ENCODE results near the gene NEU4.
A peak's percentile ranks its signal among the peaks of the same experiment; 100 is the strongest.

Gene NEU4

DNA sequence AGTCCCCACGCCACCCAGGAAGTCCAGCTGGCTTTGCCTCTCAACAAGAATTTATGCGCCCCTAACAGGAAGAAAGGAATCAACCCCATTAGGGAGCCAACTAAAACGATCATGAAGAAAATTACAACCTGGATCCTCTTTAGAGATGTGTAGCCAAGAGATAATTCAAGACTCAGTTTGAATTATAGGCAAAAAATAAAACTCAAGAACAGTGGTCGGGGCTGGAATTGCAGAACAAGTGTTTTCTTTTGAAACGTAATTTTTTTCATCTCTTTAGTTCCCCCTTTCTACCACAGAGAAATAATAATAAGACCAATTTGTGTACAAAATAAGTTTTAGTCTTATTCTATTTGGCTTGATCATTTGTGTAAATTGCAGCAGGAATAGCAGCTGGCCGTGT is 27.3 kb downstream of the NEU4 start:
- DNase-seq: no peak

DNA sequence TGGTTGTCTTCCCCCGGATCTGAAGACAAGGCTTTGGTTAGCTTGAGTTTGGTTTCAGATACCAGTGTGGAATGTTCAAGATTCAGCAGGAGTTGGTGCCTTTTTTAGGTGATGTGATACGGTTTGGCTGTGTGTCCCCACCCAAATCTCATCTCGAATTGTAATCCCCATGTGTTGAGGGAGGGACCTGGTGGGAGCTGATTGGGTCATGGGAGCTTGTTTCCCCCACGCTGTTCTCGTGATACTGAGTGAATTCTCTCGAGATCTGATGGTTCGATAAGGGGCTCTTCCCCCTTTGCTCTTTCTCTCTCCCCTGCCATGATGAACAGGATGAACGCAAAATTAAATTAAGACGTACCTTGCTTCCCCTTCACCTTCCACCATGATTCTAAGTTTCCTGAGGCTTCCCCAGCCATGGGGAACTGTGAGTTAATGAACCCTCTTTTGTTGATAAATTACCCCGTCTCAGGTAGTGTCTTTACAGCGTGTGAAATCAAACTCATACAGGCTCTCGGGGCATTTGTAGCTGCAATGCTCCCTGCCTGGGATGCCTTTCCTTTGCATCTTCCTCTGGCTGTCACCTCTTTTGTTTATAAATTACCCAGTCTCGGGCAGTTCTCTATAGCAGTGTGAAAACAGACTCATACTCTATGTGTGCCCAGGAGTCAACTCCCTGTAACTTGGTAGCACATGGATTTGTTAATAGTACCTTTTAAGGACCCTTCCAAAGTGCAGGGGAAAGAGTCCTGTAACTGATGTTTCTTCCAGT is 28.4 kb downstream of the NEU4 start:
- no peak for DNase-seq

DNA sequence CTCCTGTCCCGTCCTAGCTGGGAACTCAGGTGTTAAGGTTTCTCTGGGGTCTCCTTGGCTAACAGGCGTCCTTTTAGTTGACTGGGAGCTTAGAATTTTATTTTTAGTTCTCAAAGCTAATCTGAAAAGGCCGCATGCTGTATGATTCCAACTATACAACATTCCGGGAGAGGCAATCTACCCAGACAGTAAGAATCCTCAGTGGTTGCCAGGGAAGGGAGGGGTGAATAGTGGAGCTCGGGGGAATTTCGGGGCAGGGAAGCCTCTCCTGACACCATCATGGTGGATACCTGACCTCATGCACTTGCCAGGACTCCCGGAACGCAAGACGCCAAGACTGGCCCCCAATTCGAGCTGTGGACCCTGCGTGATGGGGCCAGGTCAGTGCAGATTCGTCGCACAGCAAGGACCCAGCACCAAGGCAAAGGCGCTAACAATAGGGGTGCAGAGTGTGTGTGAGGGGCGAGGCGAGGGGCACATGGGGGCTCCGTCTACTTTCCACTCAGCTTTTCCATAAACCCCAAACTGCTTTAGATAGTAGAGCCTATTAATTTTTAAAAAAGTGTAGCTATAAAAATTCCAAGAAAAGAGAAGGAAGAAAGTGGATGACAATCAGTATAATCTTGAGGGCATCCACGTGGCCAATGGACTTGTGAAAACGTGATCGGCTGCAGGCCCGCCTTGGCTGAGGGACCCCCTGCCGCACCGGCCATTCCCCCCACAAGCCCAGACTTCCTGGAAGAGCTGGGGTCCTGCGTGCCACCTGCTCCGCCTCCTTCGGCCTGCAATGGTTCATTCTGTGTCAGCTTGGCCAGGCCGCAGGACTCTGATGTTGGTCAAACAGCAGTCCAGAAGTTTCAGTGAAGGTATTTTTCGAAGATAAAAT is 32.4 kb downstream of the NEU4 start:
- no peak for DNase-seq

DNA sequence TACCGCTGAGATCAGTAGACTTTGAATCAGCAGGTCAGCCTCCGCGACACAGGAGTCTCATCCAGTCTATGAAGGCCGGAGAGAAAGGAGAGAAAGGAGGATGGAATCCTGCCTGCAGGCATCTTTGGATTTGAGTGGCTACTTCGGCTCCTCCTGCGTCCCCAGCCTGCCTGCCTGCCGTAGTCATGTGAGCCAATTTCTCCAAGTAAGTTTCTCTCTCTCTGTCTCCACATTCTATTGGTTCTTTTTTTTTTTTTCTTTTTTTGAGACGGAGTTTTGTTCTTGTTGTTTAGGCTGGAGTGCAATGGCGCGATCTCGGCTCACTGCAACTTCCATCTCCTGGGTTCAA is 33.0 kb downstream of the NEU4 start:
- DNase-seq: no peak

DNA sequence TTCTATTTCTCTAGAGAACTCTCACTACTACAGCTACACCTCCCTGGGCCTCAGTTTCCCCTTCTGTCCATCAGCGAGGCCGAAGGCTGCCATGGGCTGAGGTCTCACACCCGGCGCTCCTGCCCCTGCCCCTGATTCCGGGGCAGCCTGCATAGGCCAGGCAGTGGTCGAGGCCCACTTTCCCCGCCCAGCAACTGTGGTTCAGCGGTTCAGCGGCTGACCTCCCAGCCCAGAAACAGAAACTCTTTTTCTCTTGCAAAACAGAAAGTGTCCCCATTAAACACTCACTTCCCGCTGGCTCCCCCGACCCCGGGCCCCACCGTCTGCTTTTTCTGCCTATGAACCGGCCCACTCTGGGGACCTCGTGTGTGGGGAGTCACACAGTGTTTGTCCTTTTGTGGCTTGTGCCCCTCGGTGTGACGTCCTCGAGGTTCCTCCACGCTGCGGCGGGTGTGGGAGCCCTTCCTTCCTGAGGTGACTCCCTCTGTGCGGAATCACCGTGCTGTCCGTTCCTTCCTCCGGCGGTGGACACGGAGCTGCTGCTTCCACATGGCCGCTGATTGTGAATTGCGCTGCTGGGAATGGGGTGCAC is 33.7 kb downstream of the NEU4 start:
- DNase-seq: no peak

DNA sequence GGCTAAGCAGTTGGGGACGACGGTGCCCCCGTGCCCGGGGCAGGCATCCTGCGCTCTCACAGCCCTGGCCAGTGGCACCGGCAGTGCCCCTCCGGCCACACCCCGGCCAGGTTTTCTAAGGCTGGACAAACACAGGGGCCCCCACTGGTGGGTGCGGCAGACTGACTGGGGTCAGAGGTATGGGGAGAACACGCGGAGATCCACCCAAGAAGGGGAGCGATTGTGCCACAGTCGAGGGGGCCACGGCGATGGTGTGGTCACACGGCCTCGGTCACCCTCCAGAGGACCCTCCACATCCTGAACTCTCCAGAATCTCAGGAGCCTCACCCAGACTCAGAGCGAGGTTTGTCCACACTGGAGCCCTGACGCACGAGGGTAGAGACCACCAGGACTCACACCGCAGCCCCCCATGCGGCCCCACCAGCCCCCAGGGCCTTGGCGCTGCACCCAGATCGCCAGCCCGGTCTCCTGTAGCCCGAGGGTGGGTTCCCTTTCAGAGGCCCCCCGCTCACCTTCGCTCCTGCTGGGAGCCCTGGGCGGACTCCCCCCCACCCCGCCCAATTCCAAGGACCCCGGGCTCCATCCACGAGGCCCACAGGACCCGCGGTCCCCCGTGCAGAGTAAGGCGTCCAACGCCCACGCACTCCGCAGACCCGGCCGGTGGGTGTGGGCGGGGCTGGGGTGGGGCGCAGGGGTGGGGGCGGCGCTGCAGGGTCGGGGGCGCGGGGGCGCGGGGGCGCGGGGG is 34.5 kb downstream of the NEU4 start:
- DNase-seq: no peak

DNA sequence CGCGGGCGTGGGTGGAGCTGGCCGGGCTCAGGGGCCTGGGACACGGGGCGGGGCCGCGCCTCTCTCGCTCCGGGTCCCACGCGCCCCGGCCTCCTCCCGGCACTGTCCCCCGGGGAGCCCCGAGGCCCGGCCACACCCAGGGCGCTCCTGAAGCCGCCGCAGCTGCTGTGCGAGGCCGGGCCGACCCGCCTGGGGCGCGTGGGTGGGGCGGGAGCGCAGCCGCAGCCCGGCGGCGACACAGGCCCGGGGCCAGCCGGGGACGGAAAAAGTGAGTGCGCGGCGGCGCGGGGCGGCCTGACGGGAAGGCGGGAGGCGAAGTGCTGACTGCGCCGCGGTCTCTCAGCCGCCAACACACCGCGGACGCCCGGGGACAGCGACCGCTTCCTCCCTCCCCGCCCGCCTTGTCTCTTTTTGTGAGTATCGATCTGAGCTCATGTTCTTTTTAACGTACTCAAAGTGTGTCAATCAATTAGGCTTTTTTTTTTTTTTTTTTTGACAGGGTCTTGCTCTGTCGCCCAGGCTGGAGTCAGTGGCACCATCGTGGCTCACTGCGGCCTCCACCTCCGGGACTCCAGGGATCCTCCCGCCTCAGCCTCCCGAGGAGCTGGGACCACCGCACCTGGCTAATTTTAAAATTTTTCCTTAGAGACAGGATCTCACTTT is 35.2 kb downstream of the NEU4 start:
- DNase-seq: peak; percentile 71

DNA sequence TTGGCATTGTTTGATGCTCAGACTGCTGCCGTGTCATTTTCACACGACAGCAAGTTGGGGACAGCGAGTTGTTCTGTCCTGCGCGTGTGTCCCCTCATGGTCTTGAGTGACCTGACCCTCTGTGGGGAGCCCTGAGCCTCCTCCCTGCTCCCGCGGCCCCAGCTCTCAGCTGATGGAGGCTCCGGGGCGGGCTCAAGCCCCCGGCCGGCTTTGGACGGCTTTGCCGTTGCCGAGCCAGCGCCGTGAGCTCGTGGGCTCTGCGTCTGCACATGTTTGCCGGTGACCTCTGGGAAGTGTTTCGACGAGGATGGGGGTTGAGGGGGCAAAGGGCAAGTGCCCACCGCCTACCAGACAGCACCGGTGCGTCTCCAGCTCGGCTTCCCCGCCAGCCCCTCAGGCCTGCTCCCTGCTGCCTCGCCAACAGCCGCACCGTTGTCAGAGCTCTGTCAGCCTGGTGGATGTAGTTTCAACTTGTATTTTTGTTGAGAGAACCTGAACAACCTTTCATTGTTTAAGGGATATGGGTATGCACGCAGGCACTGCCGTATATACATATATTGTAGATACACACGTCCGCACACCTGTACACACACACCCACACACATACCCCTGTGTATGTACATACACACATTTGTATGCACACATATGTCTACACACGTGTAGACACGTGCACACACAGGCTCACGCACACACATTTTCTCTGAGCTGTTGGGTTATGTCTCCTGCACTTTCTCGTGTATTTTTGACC is 36.0 kb downstream of the NEU4 start:
- no peak for DNase-seq

DNA sequence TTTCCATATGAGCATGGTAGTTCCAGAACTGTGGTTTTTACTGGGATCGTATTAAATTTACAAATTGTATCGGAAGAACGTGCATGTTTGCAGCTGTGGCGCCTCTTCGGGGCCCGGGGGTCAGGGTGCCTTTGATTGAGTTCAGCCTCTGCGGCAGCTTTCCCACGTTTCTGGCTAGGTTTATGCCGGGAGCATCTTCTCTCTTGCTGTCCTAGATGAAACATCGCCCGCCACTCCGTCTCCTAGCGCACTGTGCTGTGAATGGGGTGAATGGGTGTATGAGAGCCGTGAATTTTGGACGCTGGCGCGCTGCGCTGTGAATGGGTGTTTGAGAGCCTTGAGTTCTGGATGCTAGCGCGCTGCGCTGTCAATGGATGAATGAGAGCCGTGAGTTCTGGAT is 37.4 kb downstream of the NEU4 start:
- no peak for DNase-seq

DNA sequence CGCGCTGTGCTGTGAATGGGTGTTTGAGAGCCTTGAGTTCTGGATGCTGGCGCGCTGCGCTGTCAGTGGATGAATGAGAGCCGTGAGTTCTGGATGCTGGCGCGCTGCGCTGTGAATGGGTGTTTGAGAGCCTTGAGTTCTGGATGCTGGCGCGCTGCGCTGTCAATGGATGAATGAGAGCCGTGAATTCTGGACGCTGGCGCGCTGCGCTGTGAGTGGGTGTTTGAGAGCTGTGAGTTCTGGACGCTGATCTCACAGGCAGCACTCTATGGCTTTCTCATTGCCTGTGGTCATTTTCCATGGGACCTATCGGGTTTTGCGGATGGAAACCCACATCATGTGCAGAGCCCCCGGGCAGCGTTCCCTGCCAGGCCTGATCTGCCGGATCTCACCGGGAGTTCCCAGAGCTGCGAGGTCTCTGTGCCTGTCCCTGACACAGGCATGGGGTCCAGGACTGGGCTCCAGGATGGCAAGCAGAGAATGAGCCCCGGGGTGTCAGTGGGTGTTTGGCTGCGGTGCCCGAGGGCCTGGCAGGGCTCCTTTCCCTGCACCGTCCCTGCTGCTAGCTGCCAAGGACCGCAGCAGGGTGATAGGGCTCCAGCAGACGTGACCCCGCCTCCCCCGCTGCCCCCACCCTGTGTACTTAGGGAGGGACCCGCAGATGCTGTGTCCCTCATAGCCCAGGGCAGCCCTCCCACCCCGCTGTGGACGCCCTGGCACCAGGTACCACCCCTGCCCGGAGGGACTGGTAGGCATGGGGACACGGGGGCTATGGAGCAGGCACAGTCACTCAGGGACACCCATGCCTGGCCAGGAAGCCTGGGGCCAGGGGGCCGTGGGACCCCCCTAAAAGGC is 40.0 kb downstream of the NEU4 start:
- DNase-seq: no peak

DNA sequence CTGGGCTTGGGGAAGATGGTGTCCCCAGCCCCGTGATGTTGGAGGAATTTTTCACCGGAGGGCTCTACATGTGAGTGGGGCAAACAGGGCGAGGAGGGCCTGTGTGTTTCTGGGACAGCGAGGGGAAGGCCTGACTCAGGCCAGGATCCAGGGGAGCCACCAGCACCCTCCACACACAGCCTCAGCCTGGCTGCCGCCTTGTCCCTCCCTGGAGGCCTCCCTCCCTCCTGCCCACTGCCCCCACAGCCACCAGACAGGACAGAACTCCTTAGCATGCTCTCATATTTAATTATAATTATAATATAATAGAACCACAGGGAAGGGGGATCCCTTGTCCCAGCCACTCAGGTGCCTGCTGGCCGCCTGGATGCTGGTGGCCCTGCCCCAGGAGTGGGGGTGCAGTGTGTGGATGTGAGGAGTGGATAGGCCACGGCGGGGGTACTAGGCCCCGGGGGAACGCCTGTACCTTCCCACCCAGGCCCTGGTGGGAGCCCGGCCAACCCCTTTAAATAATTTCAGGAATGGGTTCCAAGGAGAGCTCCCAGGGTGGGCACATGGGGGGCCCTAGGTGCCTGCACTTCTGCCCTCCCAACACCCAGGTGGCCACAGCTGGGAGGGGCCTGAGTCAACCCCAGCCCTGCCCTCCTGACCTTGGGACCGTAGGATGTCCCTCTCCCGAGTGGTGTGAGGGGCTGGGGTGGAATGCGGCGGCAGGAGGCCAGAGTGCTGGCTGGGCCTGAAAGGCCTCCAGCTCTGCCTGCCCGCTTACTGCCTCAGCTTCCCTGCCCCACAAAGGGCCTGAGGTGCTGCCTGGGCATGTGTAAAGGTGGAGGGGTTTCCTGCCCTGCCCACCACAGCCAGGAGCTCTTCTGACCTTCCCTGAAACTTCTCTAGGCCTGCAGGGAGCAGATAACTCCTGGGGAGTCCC is 40.9 kb downstream of the NEU4 start:
- no peak for DNase-seq

DNA sequence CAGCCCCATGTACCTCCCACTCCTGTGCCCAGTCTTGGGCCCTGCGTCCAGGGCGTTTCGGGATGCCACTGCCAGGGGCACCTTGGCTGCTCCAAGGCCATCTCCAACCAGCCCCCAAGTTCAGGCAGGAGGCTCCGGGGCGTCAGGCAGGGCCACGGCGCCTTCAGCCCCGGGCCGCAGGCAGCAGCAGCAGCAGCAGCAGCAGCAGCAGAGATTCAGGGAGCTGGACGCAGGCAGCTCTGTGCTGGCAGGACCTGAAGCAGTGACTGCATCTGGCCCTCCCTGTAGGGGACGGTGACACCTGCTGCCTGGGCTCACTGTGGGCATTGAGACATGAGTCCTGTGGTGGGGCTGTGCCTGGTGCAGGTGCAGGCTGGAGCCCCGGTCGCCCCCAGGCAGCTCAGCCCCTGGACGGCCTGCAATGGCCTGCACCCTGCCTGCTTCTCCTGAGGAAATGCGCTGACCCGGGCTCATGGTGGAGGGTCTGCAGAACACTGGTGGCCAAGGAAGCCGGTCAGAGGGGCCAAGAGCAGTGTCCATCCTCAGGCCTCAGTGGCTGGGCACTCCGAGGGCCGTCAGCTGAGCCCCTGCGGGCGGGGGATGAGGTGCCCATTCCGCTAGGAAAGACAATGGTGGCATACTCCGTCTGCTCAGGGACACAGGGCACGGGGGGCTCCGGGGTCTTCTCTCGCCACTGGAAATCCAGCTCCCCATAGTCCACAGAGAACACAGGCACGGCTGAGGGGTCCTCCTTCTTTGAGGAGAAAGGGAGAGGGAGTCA is 41.7 kb downstream of the NEU4 start:
- DNase-seq: no peak

DNA sequence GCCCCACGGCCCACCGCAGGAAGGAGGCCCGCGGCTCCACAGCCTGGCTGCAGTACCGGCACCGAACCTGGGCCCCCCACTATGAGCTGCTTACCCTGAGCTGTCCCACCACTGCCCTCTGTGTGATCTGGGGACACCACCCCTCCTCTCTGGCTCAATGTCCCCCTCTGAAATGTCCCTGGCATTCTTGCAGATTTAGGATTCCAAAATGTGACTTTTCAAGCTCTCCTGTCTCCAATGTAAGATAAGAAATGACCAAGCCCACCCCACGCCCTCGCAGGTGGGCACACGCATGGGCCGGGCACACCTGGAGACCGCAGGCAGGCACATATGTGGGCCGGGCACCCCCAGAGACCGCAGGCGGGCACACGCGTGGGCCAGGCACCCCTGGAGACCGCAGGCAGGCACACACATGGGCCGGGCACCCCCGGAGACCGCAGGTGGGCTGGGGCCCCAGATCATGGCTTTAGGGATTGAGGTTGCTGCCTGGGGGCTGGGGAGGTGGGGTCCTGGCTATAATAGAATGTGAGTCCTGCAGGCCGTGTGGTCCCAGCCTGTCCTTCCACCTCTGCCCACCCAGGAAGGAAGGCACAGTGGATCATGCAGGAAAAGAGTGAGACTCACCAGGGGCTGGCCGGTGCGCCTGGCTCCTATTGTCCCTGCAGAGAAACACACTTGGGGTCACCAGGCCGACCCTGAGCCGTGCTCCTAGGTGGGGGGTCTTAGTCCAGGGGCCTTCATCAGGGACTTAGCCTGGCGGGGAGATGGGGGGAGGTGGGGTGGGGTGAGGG is 42.5 kb downstream of the NEU4 start:
- no peak for DNase-seq

DNA sequence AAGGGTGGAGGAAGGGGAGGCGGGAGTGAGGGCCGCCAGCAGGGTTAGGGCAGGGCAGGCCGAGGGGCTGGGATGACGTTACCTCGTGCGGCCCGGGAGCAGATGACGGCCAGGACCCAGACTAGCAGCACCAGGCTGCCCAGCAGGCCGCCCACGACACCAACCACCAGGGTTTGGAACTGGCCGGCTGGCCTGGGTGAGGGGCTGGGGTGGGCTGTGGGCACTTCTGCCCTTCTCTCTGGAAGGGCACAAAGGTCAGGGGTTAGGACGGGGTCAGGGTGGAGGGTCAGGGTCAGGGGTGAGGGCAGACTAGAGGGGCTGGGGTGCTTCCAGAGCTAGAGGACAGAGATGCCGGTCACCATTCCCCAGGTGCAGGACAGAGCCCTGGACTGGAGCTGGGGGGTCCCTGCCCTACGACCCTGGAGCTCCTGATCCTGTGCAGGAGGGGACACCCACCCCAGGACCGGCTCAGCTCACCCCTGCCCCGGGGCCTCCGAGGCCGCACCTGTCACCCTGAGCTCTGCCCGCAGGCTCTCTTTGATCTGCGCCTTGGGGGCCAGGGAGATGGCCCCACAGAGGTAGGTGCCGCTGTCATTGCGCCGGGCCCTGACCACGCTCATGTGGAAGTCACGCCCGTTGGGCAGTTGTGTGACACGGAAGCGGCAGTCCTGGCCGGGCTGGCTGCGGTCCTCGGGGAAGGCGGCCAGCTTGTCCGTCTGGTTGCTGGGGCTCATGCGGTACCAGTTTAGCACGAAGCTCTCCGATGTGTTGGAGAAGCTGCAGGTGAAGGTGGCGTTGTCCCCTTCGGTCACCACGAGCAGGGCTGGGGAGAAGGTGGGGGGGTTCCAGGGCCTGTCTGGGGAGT is 43.4 kb downstream of the NEU4 start:
- DNase-seq: peak; percentile 38

DNA sequence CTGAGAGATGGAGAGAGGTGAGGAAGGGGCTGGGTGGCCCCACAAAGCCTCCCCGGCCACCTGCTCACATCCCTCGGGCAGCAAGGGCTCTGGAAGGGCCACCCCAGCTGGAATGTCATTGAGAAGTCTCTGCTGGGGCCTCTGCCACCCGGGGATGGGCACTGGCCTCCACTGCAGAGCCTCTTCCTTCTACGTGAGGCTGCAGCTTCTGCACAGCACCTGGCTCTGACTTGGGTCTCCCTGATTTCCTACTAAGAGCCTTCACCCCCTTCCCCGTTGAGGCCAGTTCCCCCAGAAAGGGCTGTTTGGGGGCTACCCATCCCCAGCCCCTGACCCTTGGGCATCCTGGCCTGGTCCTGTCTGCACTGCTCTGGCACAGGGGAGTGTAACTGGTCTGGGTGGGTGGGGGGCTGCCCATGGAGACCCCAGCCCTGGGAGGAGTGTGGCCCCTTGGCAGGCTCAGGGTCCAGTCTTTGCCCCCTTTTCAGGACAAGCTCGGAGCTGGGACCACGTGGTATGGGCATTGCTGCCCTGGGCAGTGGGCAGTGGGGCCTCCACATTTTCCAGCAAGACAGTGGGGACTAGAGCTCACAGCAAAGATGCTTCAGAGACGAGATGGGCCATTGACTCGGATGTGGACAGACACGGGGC is 44.1 kb downstream of the NEU4 start:
- DNase-seq: no peak

DNA sequence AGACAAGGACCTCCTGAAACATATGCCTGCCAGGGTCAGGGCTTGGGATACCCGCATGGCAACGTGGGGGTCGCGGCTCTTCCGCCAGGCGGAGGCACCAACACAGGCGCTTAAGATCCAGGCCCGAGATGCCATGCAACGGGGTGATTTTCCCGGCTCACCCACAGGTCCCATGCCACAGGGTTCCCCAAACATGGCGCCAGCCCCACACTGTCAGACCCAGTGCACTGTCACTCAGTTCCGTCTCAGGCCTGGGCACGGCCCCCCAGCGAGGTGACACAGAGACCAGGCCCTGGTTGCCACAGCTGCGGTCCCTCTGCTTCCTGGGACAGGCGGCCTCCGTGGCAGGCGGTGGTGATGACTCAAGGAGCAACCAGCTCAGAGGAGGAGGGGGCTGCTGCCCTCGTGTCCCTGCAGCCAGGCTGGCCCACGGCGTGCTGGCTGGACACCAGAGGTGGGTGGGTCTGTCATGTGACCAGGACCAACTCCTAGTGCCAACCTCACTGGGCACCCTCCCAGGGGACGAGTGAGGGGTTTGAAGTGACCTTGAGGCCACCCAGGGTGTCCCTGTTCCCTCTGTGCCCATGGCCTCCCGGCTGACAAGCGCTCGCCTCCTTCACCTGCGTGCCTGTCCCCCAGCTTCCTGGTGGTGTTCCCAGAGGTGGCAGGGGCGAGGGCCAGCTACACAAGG is 44.8 kb downstream of the NEU4 start:
- DNase-seq: no peak

Data from DMS53 (cell line).